ENCODE measurements around the gene SCAMP2. TPM values are rescaled to one million over a fixed set of nuclear protein-coding genes. Genes with fewer than 3 reads are reported as not detected.

Gene SCAMP2
- total RNA-seq, 1 experiment from 2014 or later = 97.4 TPM

GRCh38 chr15:74843891-74844299, 29.3 kb downstream of the SCAMP2 start:
- Histone ChIP-seq H3K36me3 (ENCODE audit: control insufficient read depth, insufficient read depth, low read length) (no peaks in the 10 kb centered on the region; the same call in 1 of the 2 replicates), H3K27me3 (replicated peaks; ENCODE audit: control insufficient read depth, insufficient read depth, low read length) (no peaks in the 10 kb centered on the region), H3K9me3 (no peaks in the 10 kb centered on the region), H3K4me1 (peaks cover 13% of the 10 kb centered on the region), H3K4me3 (ENCODE audit: low read depth, low read length) (peak overlapping the region; percentile 90)
- Mint-ChIP-seq H3K9me3 (ENCODE audit: unreplicated experiment) (no peaks in the 10 kb centered on the region), H3K27ac (ENCODE audit: unreplicated experiment) (peak overlapping the region; percentile 80), H3K36me3 (ENCODE audit: insufficient read depth, unreplicated experiment) (peaks cover 54% of the 10 kb centered on the region), H3K4me3 (ENCODE audit: unreplicated experiment) (peak overlapping the region; percentile 84), H3K27me3 (ENCODE audit: insufficient read depth, unreplicated experiment) (no peaks in the 10 kb centered on the region), H3K4me1 (ENCODE audit: low read depth, unreplicated experiment) (peaks cover 6% of the 10 kb centered on the region)
- ChIA-PET CTCF (interaction anchor here (1.1 to 1.9 kb wide), 3 partner anchors 54 to 58 kb away, joined by 3 to 9 read pairs (median 9); no protein-coding TSS in a partner anchor), POLR2A (no interaction called here)
- intact Hi-C loops (cut with micrococcal nuclease; ENCODE audit: unreplicated experiment) = loop anchor here (2.0 to 5.0 kb wide), 5 partner anchors 29 to 108 kb away; partner anchors contain the start of genes FAM219B and SCAMP2
- TSS peak; percentile 40 for BruUV-seq (replicated peaks)
- TF ChIP-seq CTCF (IDR thresholded peaks at IDR 0.05; ENCODE audit: insufficient read depth in 1 of 2, low read depth in 1 of 2, low read length in 1 of 2, severe bottlenecking in 1 of 2, unreplicated experiment in 1 of 2) = no peak
- DNase-seq = no peak

- Mint-ChIP-seq H3K9me3 (ENCODE audit: unreplicated experiment) (no peaks in the 10 kb centered on the region), H3K4me3 (ENCODE audit: unreplicated experiment) (peak overlapping the region; percentile 84), H3K36me3 (ENCODE audit: insufficient read depth, unreplicated experiment) (peaks cover 50% of the 10 kb centered on the region), H3K4me1 (ENCODE audit: low read depth, unreplicated experiment) (peaks cover 6% of the 10 kb centered on the region), H3K27ac (ENCODE audit: unreplicated experiment) (peak overlapping the region; percentile 80), H3K27me3 (ENCODE audit: insufficient read depth, unreplicated experiment) (no peaks in the 10 kb centered on the region)
- no peak for TF ChIP-seq CTCF (IDR thresholded peaks at IDR 0.05; ENCODE audit: insufficient read depth in 1 of 2, low read depth in 1 of 2, low read length in 1 of 2, severe bottlenecking in 1 of 2, unreplicated experiment in 1 of 2)
- no peaks in the 10 kb centered on the region for H3K9me3 ChIP-seq
- intact Hi-C loops (cut with micrococcal nuclease; ENCODE audit: unreplicated experiment) = loop anchor here (2.0 to 5.0 kb wide), 5 partner anchors 29 to 109 kb away; partner anchors contain the start of genes FAM219B and SCAMP2
- H3K4me3 ChIP-seq (ENCODE audit: low read depth, low read length) = peak overlapping the region; percentile 90
- POLR2A ChIA-PET = interaction anchor here (1.9 kb wide), 1 partner anchor 63 kb away, joined by 7 read pairs; the partner anchor contains the start of gene FAM219B
- TSS peak; percentile 96 for BruUV-seq (replicated peaks)
- no peaks in the 10 kb centered on the region for H3K27me3 ChIP-seq (replicated peaks; ENCODE audit: control insufficient read depth, insufficient read depth, low read length)
- CTCF ChIA-PET = interaction anchor here (1.1 to 1.9 kb wide), 3 partner anchors 54 to 72 kb away, joined by 3 to 9 read pairs (median 6); no protein-coding TSS in a partner anchor
- DNase-seq = no peak
- peaks cover 13% of the 10 kb centered on the region for H3K4me1 ChIP-seq
- no peaks in the 10 kb centered on the region; the same call in 1 of the 2 replicates for H3K36me3 ChIP-seq (ENCODE audit: control insufficient read depth, insufficient read depth, low read length)
Observed at GRCh38 chr15:74843445-74843828, 29.7 kb downstream of the SCAMP2 start.

- ChIA-PET POLR2A (interaction anchor here (1.9 kb wide), 1 partner anchor 64 kb away, joined by 7 read pairs; the partner anchor contains the start of gene FAM219B), CTCF (interaction anchor here (0.6 to 1.9 kb wide), 9 partner anchors 47 to 161 kb away, joined by 3 to 9 read pairs (median 3); partner anchors contain the start of genes CSK, CYP1A1 and MPI)
- DNase-seq = peak; percentile 93 to 95
- Histone ChIP-seq H3K36me3 (ENCODE audit: control insufficient read depth, insufficient read depth, low read length) (no peaks in the 10 kb centered on the region), H3K4me3 (ENCODE audit: low read depth, low read length) (peak within 1 kb of the TSS; percentile 90), H3K9me3 (no peaks in the 10 kb centered on the region), H3K27me3 (replicated peaks; ENCODE audit: control insufficient read depth, insufficient read depth, low read length) (no peaks in the 10 kb centered on the region), H3K4me1 (peaks cover 13% of the 10 kb centered on the region)
- Mint-ChIP-seq H3K36me3 (ENCODE audit: insufficient read depth, unreplicated experiment) (peaks cover 43% of the 10 kb centered on the region), H3K27me3 (ENCODE audit: insufficient read depth, unreplicated experiment) (no peaks in the 10 kb centered on the region), H3K9me3 (ENCODE audit: unreplicated experiment) (no peaks in the 10 kb centered on the region), H3K4me3 (ENCODE audit: unreplicated experiment) (peak within 1 kb of the TSS; percentile 84), H3K4me1 (ENCODE audit: low read depth, unreplicated experiment) (peaks cover 6% of the 10 kb centered on the region), H3K27ac (ENCODE audit: unreplicated experiment) (peak within 1 kb of the TSS; percentile 80)
- peak; percentile 40 to 81 for TF ChIP-seq CTCF (IDR thresholded peaks at IDR 0.05; ENCODE audit: insufficient read depth in 1 of 2, low read depth in 1 of 2, low read length in 1 of 2, severe bottlenecking in 1 of 2, unreplicated experiment in 1 of 2)
- BruUV-seq (replicated peaks) = no TSS peak
- intact Hi-C loops (cut with micrococcal nuclease; ENCODE audit: unreplicated experiment) = loop anchor here (2.0 to 5.0 kb wide), 5 partner anchors 30 to 109 kb away; partner anchors contain the start of genes FAM219B and SCAMP2
Observed at GRCh38 chr15:74842581-74843444, 30.4 kb downstream of the SCAMP2 start, which contains the start of gene ULK3. ULK3 (minus strand) TSS chr15:74843156; CDS start chr15:74843105, 51 bp downstream.
